Measurements from ENCODE around the gene PPP1R14D. TPM values are rescaled to one million over a fixed set of nuclear protein-coding genes. Genes with fewer than 3 reads are reported as not detected.

PPP1R14D gene
- total RNA-seq, 2 experiments from 2014 or later = not detected

GRCh38 chr15:40769274-40770146, 59.0 kb downstream of the PPP1R14D start, which contains the start of gene C15orf62:
Gene C15orf62 (plus strand): TSS chr15:40769980. CDS start chr15:40770496, 516 bp downstream.
- TF ChIP-seq, protein P1, sequence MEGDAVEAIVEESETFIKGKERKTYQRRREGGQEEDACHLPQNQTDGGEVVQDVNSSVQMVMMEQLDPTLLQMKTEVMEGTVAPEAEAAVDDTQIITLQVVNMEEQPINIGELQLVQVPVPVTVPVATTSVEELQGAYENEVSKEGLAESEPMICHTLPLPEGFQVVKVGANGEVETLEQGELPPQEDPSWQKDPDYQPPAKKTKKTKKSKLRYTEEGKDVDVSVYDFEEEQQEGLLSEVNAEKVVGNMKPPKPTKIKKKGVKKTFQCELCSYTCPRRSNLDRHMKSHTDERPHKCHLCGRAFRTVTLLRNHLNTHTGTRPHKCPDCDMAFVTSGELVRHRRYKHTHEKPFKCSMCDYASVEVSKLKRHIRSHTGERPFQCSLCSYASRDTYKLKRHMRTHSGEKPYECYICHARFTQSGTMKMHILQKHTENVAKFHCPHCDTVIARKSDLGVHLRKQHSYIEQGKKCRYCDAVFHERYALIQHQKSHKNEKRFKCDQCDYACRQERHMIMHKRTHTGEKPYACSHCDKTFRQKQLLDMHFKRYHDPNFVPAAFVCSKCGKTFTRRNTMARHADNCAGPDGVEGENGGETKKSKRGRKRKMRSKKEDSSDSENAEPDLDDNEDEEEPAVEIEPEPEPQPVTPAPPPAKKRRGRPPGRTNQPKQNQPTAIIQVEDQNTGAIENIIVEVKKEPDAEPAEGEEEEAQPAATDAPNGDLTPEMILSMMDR (IDR thresholded peaks at IDR 0.05) = no peak
- peak; percentile 72 for ATAC-seq
- Mint-ChIP-seq H3K4me1 (ENCODE audit: low read depth) (peaks cover 49% of the 10 kb centered on the region), H3K27ac (peak within 1 kb of the TSS; percentile 92), H3K27me3 (no peaks in the 10 kb centered on the region), H3K9me3 (no peaks in the 10 kb centered on the region), H3K4me3 (peak within 1 kb of the TSS; percentile 59), H3K36me3 (ENCODE audit: low read depth) (peaks cover 9% of the 10 kb centered on the region)
- POLR2A ChIA-PET = interaction anchor here (0.6 to 6.8 kb wide), 9 partner anchors 12 to 178 kb away, joined by 3 to 37 read pairs (median 4); partner anchors contain the start of genes DNAJC17, RAD51, RHOV and ZFYVE19
- DNase-seq = peak; percentile 88
- intact Hi-C loops (cut with micrococcal nuclease) = loop anchor here (5.0 kb wide), 1 partner anchor 38 kb away; the partner anchor contains the start of genes DNAJC17 and ZFYVE19
- CTCF ChIA-PET = interaction anchor here (0.8 to 2.6 kb wide), 8 partner anchors 13 to 250 kb away, joined by 3 to 20 read pairs (median 4); partner anchors contain the start of genes SPINT1 and VPS18

- H3K27ac Mint-ChIP-seq = peak overlapping the region; percentile 92
- ChIA-PET POLR2A (interaction anchor here (1.5 to 6.8 kb wide), 5 partner anchors 11 to 105 kb away, joined by 3 to 37 read pairs (median 6); partner anchors contain the start of genes DNAJC17, RHOV and ZFYVE19), CTCF (interaction anchor here (1.5 to 2.6 kb wide), 2 partner anchors 14 to 25 kb away, joined by 6 to 20 read pairs; no protein-coding TSS in a partner anchor)
- H3K36me3 Mint-ChIP-seq (ENCODE audit: low read depth) = peaks cover 9% of the 10 kb centered on the region
- no peaks in the 10 kb centered on the region for H3K9me3 Mint-ChIP-seq
- H3K4me1 Mint-ChIP-seq (ENCODE audit: low read depth) = peaks cover 52% of the 10 kb centered on the region
- DNase-seq = no peak
- TF ChIP-seq, protein P1 (IDR thresholded peaks at IDR 0.05) = no peak
- H3K4me3 Mint-ChIP-seq = peak overlapping the region; percentile 59
- intact Hi-C loops (cut with micrococcal nuclease) = loop anchor here (5.0 kb wide), 1 partner anchor 39 kb away; the partner anchor contains the start of genes DNAJC17 and ZFYVE19
- no peaks in the 10 kb centered on the region for H3K27me3 Mint-ChIP-seq
- no peak for ATAC-seq
Measured at GRCh38 chr15:40768521-40769273, 59.8 kb downstream of the PPP1R14D start.

GRCh38 chr15:40767838-40768500, 60.5 kb downstream of the PPP1R14D start:
- ChIA-PET CTCF (interaction anchor here (2.6 to 3.7 kb wide), 2 partner anchors 15 kb away, joined by 20 to 27 read pairs; no protein-coding TSS in a partner anchor), POLR2A (interaction anchor here (0.8 to 6.8 kb wide), 6 partner anchors 11 to 106 kb away, joined by 3 to 37 read pairs (median 4); partner anchors contain the start of genes DNAJC17, RAD51, RHOV and ZFYVE19)
- H3K9me3 Mint-ChIP-seq = no peaks in the 10 kb centered on the region
- peak overlapping the region; percentile 92 for H3K27ac Mint-ChIP-seq
- DNase-seq = no peak
- intact Hi-C loops (cut with micrococcal nuclease) = loop anchor here (5.0 kb wide), 1 partner anchor 39 kb away; the partner anchor contains the start of genes DNAJC17 and ZFYVE19
- H3K36me3 Mint-ChIP-seq (ENCODE audit: low read depth) = peaks cover 9% of the 10 kb centered on the region
- no peak for ATAC-seq
- no peaks in the 10 kb centered on the region for H3K27me3 Mint-ChIP-seq
- TF ChIP-seq, protein P1 (IDR thresholded peaks at IDR 0.05) = no peak
- no peak overlapping the region for H3K4me3 Mint-ChIP-seq
- H3K4me1 Mint-ChIP-seq (ENCODE audit: low read depth) = peaks cover 58% of the 10 kb centered on the region
